ENCODE measurements around the gene LYPLAL1. TPM values are rescaled to one million over a fixed set of nuclear protein-coding genes. Genes with fewer than 3 reads are reported as not detected.
"Not testable (repeated sequence)": the region's sequence is repeated elsewhere in the genome, so short reads cannot be mapped to it uniquely, and the experiment has no call there.

The LYPLAL1 gene
- total RNA-seq, 1 experiment from 2014 or later: 41.3 TPM

GRCh38 chr1:219189952-219190351 is 16.3 kb downstream of the LYPLAL1 start:
- no peak for ATAC-seq
- intact Hi-C loops (cut with micrococcal nuclease; ENCODE audit: unreplicated experiment): no loop called here
- Histone ChIP-seq H3K36me3 (ENCODE audit: control insufficient read depth, insufficient read depth, low read length) (peaks cover 2% of the 10 kb centered on the region; the same call in 1 of the 2 replicates), H3K27ac (ENCODE audit: low read length) (no peak overlapping the region), H3K27me3 (ENCODE audit: control insufficient read depth, insufficient read depth, low read length) (no peaks in the 10 kb centered on the region), H3K4me1 (ENCODE audit: control insufficient read depth, insufficient read depth, low read length) (peaks cover 6% of the 10 kb centered on the region), H3K4me3 (ENCODE audit: low read depth in 2 of 2, low read length in 2 of 2) (no peak overlapping the region), H3K9me3 (ENCODE audit: control insufficient read depth, insufficient read depth, low read depth, low read length) (no peaks in the 10 kb centered on the region)
- ChIA-PET CTCF (no interaction called here), POLR2A (no interaction called here)
- TF ChIP-seq POLR2AphosphoS5 (IDR thresholded peaks at IDR 0.05; ENCODE audit: low read depth, low read length) (no peak), REST (IDR thresholded peaks at IDR 0.05; ENCODE audit: insufficient read depth in 1 of 2, low read depth in 2 of 2, low read length in 1 of 2) (no peak), SIN3A (IDR thresholded peaks at IDR 0.05; ENCODE audit: borderline replicate concordance, insufficient read depth, low read depth, low read length) (no peak), CTCF (IDR thresholded peaks at IDR 0.05) (no peak), TCF7L2 (IDR thresholded peaks at IDR 0.05; ENCODE audit: low read depth, low read length) (no peak)
- in situ Hi-C loops (cut with HindIII; ENCODE audit: low pct_unique_long_range_greater_than_20kb, low sequenced_read_pairs): no loop called here
- no TSS peak for BruUV-seq (replicated peaks)
- no peak for DNase-seq (ENCODE audit: low read depth, low spot score)

DNA sequence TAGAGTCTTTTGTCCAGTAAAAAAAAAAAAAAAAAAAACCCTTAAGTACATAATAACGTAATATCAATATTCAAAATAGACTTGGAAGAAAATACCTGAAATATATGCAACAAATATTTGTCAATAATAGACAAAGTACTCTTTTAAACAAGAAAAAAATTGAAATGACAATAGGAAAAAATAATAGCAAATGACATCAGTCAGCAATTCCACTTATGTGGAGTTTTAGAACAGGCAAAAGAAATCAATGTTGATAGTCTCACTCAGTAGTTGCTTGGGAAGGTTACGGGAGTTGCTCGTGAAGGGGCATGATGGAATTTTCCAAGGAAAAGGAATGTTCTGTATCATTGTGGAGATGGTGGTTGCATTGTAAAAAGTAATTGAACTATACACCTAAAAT is 16.9 kb downstream of the LYPLAL1 start:
- TF ChIP-seq CTCF (IDR thresholded peaks at IDR 0.05): no peak
- TF ChIP-seq SIN3A (IDR thresholded peaks at IDR 0.05; ENCODE audit: borderline replicate concordance, insufficient read depth, low read depth, low read length): no peak
- no peak for TF ChIP-seq TCF7L2 (IDR thresholded peaks at IDR 0.05; ENCODE audit: low read depth, low read length)
- TF ChIP-seq POLR2AphosphoS5 (IDR thresholded peaks at IDR 0.05; ENCODE audit: low read depth, low read length): no peak
- no peak for TF ChIP-seq REST (IDR thresholded peaks at IDR 0.05; ENCODE audit: insufficient read depth in 1 of 2, low read depth in 2 of 2, low read length in 1 of 2)
- Histone ChIP-seq H3K36me3 (ENCODE audit: control insufficient read depth, insufficient read depth, low read length) (peaks cover 2% of the 10 kb centered on the region; the same call in 1 of the 2 replicates), H3K4me1 (ENCODE audit: control insufficient read depth, insufficient read depth, low read length) (peaks cover 6% of the 10 kb centered on the region), H3K4me3 (ENCODE audit: low read depth in 2 of 2, low read length in 2 of 2) (no peak overlapping the region), H3K27me3 (ENCODE audit: control insufficient read depth, insufficient read depth, low read length) (no peaks in the 10 kb centered on the region), H3K27ac (ENCODE audit: low read length) (no peak overlapping the region), H3K9me3 (ENCODE audit: control insufficient read depth, insufficient read depth, low read depth, low read length) (no peaks in the 10 kb centered on the region)
- DNase-seq (ENCODE audit: low read depth, low spot score) (no peak), ATAC-seq (no peak)
- intact Hi-C loops (cut with micrococcal nuclease; ENCODE audit: unreplicated experiment): no loop called here
- ChIA-PET POLR2A (no interaction called here), CTCF (no interaction called here)
- no TSS peak for BruUV-seq (replicated peaks)
- in situ Hi-C loops (cut with HindIII; ENCODE audit: low pct_unique_long_range_greater_than_20kb, low sequenced_read_pairs): no loop called here

DNA sequence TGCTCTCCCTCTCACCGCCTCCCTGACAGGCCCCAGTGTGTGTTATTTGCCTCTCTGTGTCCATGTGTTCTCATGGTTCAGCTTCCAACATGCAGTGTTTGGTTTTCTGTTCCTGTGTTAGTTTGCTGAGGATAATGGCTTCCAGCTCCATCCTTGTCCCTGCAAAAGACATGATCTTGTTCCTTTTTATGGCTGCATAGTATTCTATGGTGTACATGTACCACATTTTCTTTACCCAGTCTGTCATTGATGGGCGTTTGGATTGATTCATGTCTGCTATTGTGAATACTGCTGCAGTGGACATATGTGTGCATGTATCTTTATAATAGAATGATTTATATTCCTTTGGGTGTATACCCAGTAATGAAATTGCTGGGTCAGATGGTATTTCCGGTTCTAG is 22.2 kb downstream of the LYPLAL1 start:
- POLR2A ChIA-PET; H3K4me1 ChIP-seq (ENCODE audit: control insufficient read depth, insufficient read depth, low read length); H3K4me3 ChIP-seq (ENCODE audit: low read depth in 2 of 2, low read length in 2 of 2); DNase-seq (ENCODE audit: low read depth, low spot score); H3K27me3 ChIP-seq (ENCODE audit: control insufficient read depth, insufficient read depth, low read length); ATAC-seq; in situ Hi-C loops (cut with HindIII; ENCODE audit: low pct_unique_long_range_greater_than_20kb, low sequenced_read_pairs); H3K9me3 ChIP-seq (ENCODE audit: control insufficient read depth, insufficient read depth, low read depth, low read length); H3K36me3 ChIP-seq (ENCODE audit: control insufficient read depth, insufficient read depth, low read length); intact Hi-C loops (cut with micrococcal nuclease; ENCODE audit: unreplicated experiment); CTCF ChIA-PET; H3K27ac ChIP-seq (ENCODE audit: low read length); BruUV-seq (replicated peaks): not testable (repeated sequence)
